A549 treated with Hydrocortisone at 1 μM for 4 hours (cell line): Measurements from ENCODE around the gene CNTNAP5. TPM values are rescaled to one million over a fixed set of nuclear protein-coding genes. Genes with fewer than 3 reads are reported as not detected.

Experiments
- total RNA-seq: library from RNA; stranded (reverse); fragments of 200-300 nt; extraction: Qiagen RNA extraction; gene quantifications from 5 replicates; pipeline ENCODE4 v1.2.3, GENCODE V29; 2022

The CNTNAP5 gene
- total RNA-seq, result not detected in 5 replicates

GRCh38 chr2:124025171-124025580 lies at the start of gene CNTNAP5:
CNTNAP5 (plus strand) TSS chr2:124025287; CDS start chr2:124025651, 364 bp downstream.

